Right lobe of liver (tissue), 4 donors: Measurements from ENCODE around the gene THBS1.

ENCODE experiments used
- POLR2A ChIP-seq: fragments of 450-650 bp; IDR thresholded peaks from one replicate; pipeline ENCODE4 v1.6.1; 2017; ENCODE audit warnings: antibody characterized with exemption, mild to moderate bottlenecking
- TF ChIP-seq, protein P1 (sequence below), 4 donors: fragments of 200-600 bp in 3 of 4; fragments of 450-650 bp in 1 of 4; IDR thresholded peaks; one replicate each; pipeline versions ENCODE4 v1.5.1 to v1.8.0; 2016 to 2022; ENCODE audit warnings: antibody characterized with exemption in 4 of 4, mild to moderate bottlenecking in 2 of 4
- donor health status: DM: no; HTN: no; CAD: no.
- donor health status: DM: no; HTN: no; CAD: no.
- donor health status: DM: no; HTN: yes; CAD: no.

DNA sequence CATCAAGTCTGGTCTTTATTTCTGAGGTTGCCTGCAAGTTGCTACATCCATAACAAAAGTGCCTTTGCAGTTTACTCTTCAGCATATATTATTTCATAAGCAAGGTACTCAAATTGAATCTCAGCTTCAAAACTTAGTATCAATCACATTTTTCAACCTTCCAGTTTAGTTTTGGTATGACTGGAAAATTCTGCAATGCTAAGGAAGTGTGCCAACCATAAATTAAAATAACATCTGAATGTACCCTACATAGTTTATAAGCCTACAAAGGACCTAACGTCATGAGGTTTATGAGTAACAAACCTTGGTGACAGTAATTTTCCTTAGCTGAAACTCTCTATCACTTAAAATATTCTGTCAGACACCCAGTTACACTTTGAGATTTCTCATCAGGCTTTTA is 62.8 kb downstream of the THBS1 start:
- TF ChIP-seq, protein P1, sequence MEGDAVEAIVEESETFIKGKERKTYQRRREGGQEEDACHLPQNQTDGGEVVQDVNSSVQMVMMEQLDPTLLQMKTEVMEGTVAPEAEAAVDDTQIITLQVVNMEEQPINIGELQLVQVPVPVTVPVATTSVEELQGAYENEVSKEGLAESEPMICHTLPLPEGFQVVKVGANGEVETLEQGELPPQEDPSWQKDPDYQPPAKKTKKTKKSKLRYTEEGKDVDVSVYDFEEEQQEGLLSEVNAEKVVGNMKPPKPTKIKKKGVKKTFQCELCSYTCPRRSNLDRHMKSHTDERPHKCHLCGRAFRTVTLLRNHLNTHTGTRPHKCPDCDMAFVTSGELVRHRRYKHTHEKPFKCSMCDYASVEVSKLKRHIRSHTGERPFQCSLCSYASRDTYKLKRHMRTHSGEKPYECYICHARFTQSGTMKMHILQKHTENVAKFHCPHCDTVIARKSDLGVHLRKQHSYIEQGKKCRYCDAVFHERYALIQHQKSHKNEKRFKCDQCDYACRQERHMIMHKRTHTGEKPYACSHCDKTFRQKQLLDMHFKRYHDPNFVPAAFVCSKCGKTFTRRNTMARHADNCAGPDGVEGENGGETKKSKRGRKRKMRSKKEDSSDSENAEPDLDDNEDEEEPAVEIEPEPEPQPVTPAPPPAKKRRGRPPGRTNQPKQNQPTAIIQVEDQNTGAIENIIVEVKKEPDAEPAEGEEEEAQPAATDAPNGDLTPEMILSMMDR (IDR thresholded peaks at IDR 0.05), result no peak
- no peak for TF ChIP-seq POLR2A
